Measurements from ENCODE around the gene ATL2.

ATL2 gene

GRCh38 chr2:38376346-38377049 is 575 bp downstream of the ATL2 start:
- TF ChIP-seq CTCF (IDR thresholded peaks at IDR 0.05; ENCODE audit: low read depth, low read length), result peak; percentile 18
- peak overlapping the region; percentile 84 to 90 for H3K4me3 ChIP-seq (replicated peaks in 1 of 2; ENCODE audit: low read depth in 2 of 2, low read length in 2 of 2)
- DNase-seq (ENCODE audit: low read depth in 2 of 2), result peak; percentile 71 to 74

GRCh38 chr2:38375696-38376345 is 1.3 kb downstream of the ATL2 start:
- DNase-seq (ENCODE audit: low read depth in 2 of 2), result peak; percentile 33 to 46
- TF ChIP-seq CTCF (IDR thresholded peaks at IDR 0.05; ENCODE audit: low read depth, low read length), result no peak
- H3K4me3 ChIP-seq (replicated peaks in 1 of 2; ENCODE audit: low read depth in 2 of 2, low read length in 2 of 2), result peak overlapping the region; percentile 84 to 90

- no peak overlapping the region for H3K4me3 ChIP-seq (replicated peaks in 1 of 2; ENCODE audit: low read depth in 2 of 2, low read length in 2 of 2)
- no peak for TF ChIP-seq CTCF (IDR thresholded peaks at IDR 0.05; ENCODE audit: low read depth, low read length)
- peak in 1 of 2 donors; percentile 15 for DNase-seq (ENCODE audit: low read depth in 2 of 2)
These were observed 2.1 kb downstream of the ATL2 start for GRCh38 chr2:38374984-38375383.

GRCh38 chr2:38371235-38371634 is 5.8 kb downstream of the ATL2 start:
- DNase-seq (ENCODE audit: low read depth in 2 of 2), result no peak
- no peak for TF ChIP-seq CTCF (IDR thresholded peaks at IDR 0.05; ENCODE audit: low read depth, low read length)

GRCh38 chr2:38370664-38371063 is 6.4 kb downstream of the ATL2 start:
- TF ChIP-seq CTCF (IDR thresholded peaks at IDR 0.05; ENCODE audit: low read depth, low read length), result no peak
- no peak overlapping the region for H3K4me3 ChIP-seq (replicated peaks in 1 of 2; ENCODE audit: low read depth in 2 of 2, low read length in 2 of 2)
- DNase-seq (ENCODE audit: low read depth in 2 of 2), result no peak

More at GRCh38 chr2:38371235-38371634, 5.8 kb downstream of the ATL2 start:
- H3K4me3 ChIP-seq (replicated peaks in 1 of 2; ENCODE audit: low read depth in 2 of 2, low read length in 2 of 2), result no peak overlapping the region

- DNase-seq (ENCODE audit: low read depth in 2 of 2), result no peak
- no peak overlapping the region for H3K4me3 ChIP-seq (replicated peaks in 1 of 2; ENCODE audit: low read depth in 2 of 2, low read length in 2 of 2)
- no peak for TF ChIP-seq CTCF (IDR thresholded peaks at IDR 0.05; ENCODE audit: low read depth, low read length)
These were observed 14.8 kb downstream of the ATL2 start for GRCh38 chr2:38362232-38362631.

All from cardiac fibroblast (primary cell).